Activated T-helper 9 cell treated with anti-CD3 and anti-CD28 coated beads, Interleukin-2, amount 50 U/mL, for 16 hours (primary cell): ENCODE results near the gene ARPC5.
"Not testable (repeated sequence)": the region's sequence is repeated elsewhere in the genome, so short reads cannot be mapped to it uniquely, and the experiment has no call there.

ENCODE experiments used
- DNase-seq: peaks from one replicate; pipeline ENCODE4 v3.0.0-alpha.2; 2020; ENCODE audit warnings: low read depth

The ARPC5 gene

DNA sequence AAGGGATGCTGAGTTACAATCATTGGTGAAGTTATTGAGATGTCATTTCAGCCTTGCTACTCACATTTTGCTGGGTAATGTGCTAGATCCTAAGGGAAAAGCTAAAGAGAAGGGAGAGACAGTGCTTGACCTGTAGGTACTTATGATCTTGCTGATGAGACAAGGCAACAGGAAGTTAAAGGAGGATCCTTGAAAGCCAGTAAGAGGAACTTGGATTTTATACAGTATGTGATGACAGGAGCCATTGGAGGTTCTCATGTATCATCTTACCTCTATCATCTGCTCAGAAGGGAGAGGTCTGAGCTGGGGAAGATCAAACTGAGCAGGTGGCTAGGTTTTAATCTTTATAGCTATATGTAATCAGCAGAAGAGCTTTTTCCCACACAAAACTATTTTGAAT, 11.2 kb upstream of the ARPC5 start:
- DNase-seq: no peak

DNA sequence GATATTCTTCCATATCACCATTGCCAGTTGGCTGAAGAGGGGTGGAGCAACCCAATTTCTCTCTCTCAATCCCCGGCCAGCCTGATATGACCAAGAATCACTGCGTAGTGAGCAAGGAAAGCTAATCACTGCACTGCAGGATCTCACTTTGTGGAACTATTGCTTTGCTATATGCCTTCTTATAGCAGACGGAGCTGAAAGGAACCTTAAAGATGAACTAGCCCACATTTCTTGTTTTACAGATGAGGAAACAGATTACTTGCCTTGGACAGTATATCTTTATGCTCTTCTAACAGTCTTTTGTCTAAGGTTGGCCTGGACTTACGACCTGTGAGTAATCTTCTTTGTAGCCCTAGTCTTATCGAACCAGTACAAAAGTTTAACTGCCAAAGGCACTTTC, 9.9 kb upstream of the ARPC5 start:
- DNase-seq: no peak

DNA sequence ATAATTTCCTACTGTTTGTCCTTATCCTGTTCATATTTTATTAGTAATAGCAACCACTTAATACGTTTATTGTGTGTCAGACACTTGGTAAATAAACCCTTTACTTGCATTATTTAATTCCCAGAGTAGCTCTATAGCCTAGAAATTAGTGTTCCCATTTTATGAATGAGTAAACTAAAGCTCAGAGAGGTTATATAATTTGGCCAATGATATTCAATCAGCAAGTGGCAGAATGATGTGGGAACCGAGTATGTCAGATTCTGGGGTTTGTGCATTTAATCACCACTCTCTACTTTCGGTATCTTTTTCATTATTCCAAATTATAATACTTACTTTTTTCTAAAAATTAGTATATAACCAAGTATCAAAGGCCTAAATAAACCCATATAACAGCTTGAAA, 6.6 kb upstream of the ARPC5 start:
- no peak for DNase-seq

DNA sequence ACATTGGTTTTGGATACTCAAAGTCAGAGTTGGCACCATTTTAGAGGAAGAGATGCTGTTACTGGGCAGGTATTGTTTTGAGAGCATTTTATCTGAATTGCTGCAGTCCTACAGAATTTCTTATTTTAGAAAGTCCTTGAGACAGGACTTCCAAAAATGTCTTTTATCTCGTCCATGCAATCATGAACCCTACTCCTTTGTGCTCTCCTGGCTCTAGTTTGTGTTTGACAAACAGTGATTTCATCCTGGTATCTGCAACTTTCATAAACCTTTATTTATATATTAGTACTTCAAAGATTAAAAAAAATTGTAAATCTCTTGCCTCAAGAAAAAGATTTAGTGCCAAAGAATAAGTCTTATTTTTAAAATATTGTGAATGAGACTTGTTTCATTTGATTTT, 4.6 kb upstream of the ARPC5 start:
- DNase-seq: no peak

DNA sequence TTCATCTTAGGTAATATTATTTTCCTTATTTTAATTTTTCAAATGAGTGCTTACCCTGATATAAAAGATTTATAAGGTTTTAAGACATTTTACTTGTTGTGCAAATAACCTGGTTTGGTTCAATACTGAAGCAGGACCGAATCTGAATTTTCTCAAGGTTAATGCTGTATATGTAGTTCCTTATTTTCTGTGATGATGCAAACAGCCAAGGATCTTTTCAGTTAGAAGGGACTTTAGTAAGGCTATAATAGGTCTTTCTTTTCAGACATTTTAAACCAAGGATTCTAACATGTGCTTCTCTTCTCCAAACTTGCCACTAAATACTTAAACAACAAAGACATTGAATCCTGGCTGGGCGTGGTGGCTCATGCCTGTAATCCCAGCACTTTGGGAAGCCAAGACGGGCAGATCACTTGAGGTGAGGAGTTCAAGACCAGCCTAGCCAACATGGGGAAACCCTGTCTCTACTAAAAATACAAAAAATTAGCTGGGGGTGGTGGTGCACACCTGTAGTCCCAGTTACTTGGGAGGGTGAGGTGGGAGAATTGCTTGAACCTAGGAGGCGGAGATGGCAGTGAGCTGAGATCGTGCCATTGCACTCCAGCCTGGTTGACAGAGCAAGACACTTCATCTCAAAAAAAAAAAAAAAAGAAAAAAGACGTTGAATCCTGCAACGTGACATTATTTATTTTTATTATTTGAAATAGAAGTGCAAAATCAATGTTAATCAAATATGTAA, 3.2 kb upstream of the ARPC5 start:
- no peak for DNase-seq

DNA sequence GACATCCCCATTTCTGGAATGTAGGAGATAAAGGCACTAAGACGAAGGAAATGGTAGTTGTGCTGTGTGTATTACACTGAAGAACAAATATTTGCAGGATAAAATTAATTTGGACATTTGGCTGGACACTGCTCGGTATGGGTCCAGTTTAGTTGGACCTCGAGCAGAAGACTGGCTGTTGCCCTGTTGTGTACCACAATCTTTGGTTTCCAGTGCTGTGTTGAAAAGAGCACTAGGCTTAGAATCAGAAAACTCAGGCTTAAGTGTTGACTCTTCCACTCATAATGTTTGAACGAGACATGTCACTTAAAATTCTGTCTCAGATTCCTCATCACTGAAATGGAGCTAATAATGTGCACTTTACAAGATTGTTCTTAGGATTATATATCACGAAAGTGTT, 1.2 kb upstream of the ARPC5 start:
- no peak for DNase-seq

DNA sequence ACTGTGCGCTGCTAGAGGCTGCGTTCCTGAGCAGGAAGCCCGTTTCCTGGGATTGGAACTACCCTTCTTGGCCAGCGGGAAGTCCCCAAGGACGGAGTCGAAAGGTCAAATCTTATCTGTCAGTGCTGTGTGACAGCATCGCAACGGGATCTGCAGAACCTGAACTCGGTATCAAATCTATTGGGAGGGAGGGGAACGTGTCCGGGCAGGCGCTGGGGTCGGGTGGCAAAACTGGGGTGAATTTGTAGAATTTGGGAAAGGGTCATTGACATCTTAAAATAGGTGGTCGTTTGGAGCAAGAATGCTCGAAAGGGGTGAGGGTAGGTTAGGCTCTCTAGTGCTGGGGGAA, 725 bp upstream of the ARPC5 start:
- DNase-seq: no peak

DNA sequence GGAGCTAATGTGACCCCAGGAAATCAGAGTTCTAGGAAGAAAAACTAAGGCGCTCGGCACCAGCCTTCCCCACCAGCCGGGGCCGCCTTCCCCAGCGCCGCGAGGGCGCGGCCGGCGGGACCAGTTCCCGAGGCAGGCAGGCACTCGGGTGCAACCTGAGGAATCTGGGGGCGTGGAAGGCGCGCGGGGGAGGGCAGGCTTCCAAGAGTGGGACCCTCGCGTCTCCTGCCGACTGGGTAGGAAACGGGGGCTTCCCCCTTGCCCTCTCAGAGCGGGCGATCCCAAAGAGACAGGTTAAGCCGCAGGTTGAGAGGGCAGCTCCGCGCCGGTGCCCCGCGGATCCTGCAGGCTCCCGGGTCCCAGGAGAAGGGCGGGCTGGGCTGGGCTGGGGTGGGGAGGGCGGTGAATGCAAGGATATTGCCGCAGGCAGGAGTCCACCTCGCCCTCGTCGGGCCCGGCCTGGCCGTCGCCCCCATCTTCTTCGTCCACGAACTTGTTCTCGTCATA, 431 bp downstream of the ARPC5 start:
- DNase-seq: peak; percentile 12

DNA sequence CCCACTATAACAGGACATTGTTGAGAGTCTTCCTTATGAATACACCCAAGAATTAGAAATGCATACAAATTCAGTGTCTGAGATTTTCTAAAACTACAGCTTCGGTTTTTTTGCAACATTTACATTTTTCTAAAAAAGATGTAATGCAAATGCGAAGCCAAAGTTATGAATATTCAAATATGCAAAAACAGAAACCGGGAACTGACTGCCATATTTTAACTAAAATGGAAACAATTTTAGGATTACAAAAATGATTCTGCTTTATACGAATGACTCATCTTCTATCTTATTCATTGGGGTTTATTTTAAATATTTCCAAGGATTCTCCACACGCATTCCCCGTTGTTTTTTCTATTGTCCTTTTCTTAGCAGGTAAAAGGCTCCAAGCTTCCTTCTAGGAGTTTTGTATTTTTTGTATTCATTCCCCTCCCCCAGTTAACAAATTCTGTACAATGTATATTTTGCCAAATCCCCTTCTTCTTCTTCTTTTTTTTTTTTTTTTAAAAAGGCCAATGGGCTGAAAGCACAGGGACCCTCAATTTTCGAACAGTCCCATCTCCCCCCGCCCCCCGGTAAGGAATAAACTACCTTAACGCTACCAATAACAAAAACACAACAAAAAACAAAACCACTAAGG, 1.0 kb downstream of the ARPC5 start:
- DNase-seq: no peak

DNA sequence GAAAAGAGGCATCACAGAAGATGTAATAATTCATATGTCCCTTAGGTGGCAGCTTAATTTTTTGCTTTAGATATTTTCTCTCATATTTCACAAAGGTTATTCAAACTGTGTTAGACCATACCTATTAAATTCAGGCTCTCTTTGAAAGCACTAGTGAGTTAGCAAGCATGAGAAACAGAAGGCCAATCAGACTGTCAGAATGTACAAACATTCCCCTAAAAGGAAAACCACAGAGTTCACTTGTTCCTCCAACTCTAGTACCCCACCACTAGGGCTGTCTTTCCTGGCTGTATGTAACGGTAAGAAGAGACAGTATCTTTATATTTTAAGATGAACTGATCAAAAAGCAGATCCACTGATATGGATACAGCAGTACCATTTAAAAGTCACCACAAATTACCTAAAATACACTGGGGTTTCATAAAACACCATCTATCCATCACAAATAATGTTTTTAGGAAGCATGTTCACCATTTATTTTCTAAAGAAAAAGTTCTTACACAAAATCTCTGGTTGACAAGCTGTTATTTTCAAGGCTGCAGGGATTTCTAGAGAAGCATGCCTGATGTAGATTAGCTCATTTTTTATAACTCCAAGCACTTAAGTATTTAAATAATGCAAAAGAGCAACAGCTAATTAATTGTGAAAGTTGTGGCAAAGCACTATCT, 1.8 kb downstream of the ARPC5 start:
- no peak for DNase-seq

DNA sequence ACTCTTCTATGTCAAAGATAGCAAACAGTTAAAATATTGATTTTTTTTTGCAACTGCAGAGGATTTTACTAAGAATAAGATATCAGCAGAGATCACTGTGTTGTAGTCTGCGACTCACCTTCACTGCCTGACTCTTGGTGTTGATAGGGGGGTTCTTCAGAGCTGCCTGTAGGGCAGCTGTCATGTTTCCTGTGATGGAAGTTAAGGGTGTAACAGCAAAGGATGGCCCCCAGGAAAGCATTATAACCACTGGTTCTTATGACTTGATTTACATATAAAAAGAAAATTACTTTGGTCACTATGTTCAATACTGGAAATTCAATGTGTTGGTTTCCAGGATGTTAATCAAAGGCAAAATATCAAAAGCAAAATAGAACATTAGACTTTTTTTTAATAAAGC, 2.6 kb downstream of the ARPC5 start:
- no peak for DNase-seq

DNA sequence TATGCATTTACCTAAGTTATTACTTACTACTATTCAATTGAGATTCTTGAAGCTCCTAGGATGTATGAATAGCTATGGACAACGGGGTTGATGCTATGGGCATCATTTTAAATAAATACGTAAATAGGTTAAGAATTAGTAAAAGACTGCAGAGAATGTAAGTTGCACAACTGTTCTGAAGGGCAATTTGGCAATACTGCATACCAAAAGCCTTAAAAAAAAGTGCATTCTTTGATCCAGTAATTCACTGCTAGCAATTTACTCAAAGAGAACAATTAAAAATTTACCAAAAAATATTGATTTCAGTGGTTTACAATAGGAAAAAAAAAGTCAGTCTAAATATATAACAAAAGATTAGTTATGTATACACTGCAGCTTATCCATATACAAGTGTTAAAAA, 3.5 kb downstream of the ARPC5 start:
- DNase-seq: no peak

DNA sequence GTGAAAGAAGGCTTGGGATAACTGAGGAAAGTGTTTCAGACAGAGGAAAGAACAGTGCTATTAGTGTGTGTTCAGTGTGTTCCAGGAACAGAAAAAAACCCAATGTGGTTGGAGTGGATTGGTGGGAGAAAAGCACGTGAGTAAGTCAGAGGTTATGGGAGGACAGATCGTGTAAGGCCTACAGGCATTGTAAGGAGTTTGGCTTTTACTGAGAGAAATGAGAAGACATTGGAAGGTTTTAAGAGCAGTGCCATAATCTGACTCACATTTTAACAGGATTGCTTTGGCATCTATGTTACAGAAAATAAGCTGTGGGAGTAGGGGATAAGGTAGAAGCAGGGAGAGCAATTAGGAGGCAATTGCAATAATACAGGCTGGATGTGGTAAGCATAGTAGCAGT, 4.8 kb downstream of the ARPC5 start:
- DNase-seq: no peak

DNA sequence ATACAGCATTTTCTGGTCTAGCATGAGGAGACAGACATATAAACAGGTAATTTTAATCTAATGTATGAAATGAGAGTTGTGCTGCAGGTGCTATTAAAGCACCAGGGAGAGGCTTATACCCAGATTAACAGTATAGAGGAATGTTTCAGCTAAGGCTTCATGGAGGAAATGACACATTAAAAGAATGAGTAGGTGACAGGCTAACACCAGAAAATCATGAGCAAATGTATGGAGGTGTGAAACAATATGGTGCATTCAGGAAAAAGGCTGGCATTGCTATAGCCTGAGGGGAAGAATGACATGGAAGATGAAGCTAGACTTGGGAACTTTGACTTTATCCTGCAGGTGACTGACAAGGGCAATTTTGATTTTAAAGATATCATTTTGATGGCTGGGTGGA, 7.0 kb downstream of the ARPC5 start:
- no peak for DNase-seq

DNA sequence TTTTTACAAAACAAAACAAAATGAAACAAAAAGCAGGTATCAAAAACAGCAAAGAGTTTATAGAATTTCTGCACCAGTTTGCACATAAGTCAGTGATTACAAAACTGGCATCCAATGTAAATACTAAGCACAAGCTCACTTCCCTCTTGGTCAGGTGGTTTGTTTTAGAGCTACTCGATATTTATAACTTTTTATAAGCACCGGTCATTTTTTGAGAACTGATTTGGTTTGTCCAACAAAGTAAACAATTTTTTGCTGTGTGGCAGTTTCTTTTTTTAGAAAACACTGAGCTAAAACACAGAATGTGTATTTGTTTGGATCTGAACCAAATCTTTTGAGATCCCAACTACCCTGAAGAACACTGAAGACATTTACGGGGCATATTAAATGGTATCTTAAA, 9.3 kb downstream of the ARPC5 start:
- DNase-seq: not testable (repeated sequence)

DNA sequence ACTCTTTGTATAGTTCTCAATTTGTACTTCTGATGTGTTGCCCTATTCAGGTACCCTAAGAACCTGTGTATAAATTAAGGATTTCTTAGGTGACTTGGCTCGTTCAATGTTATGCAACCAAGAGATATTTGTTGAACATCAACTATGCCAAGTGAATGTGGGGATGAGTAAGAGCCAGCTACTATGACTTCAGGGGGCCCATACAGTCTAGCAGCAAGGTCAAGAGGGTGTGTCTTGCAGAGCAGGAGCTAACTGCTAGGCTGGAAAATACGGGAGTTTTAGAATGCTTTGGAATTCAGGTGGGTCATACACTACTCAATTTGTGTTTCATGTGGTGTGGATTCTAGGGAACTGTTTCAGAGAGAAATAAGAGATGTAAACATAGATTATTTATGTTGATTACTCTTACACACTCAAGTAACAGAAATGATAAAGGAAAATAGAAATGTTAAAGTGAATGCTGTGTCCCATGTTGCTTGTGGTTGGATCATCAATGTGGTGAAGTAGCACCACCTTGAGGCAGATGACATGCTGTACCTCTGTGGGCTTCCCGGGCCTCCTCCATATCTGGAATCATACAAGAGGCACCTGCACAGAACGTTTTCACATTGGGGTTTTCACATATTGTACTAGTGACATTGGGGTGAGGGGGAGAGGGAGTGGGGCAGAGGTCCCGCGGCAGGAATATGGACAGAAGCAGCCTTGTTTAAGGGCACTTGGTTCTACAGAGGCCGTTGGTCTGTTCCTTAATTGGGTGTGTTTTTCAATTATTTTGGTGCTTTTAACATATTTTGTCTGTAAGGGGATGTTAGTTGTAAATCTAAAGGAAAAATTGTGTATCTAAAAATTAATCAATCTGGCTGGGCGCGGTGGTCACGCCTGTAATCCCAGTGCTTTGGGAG, 12.4 kb downstream of the ARPC5 start:
- no peak for DNase-seq

DNA sequence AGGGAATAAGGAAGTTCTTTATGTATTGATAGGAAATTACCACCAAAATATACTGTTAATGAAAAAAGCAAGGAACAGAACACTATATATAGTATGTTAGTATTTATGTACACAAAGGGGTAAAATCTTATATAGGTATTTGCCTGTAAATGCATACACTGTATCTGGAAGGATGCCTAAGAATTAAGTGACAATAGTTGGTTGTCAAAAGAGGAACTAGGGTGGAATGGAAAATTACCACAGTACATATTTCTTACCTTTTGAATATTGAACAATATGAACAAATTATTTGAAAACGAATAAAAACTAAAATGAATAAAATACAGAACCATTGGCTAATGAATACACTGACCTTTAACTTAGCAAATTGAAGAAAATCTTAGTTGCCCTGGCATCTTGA, 13.6 kb downstream of the ARPC5 start:
- no peak for DNase-seq

DNA sequence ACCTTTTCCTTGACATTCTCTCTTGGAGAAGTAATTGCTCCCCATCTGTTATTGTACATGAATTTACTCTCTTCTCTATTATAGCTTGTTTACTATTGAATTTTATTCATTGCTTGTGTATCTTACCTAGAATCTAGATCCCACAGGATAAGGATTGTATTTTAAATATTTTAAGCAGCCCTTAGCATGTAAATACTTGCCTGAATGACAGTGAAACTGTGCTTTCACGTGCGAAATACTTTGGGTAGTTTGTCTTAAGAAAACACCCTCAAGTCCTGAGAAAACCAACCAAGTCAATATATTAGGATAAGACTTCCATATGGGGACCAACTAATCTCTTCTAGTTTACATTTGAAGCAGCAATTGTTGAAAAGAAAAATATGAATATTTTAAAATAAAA, 15.3 kb downstream of the ARPC5 start:
- DNase-seq: no peak

DNA sequence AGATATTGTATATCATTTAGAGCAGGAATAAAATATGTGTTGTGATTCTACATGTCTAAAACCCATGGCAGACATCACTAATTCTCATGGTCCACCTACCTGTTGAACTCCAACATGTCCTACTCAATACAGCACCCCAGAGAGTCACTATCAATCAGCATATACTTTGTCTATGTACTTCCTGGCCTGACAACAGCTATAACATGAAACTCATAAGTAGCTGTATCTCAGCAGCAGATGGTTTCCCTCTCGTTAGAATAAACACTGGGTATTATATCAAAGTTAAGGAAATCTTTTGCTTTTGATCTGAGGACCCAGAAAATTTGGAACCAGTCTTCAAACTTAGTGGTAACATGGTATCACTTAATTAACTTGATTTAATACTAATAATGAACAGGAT, 15.8 kb downstream of the ARPC5 start:
- no peak for DNase-seq

DNA sequence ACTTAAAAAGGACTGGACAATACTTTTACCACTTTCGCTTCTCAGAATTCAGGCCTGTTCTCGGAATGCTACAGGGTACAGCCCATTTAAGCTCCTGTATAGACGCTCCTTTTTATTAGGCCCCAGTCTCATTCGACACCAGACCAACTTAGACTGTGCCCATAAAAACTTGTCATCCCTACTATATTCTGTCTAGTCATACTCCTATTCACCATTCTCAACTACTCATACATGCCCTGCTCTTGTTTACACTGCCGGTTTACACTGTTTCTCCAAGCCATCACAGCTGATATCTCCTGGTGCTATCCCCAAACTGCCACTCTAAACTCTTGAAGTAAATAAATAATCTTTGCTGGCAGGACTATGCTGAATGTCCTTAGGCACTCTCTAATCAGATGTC, 17.4 kb downstream of the ARPC5 start:
- DNase-seq: not testable (repeated sequence)

DNA sequence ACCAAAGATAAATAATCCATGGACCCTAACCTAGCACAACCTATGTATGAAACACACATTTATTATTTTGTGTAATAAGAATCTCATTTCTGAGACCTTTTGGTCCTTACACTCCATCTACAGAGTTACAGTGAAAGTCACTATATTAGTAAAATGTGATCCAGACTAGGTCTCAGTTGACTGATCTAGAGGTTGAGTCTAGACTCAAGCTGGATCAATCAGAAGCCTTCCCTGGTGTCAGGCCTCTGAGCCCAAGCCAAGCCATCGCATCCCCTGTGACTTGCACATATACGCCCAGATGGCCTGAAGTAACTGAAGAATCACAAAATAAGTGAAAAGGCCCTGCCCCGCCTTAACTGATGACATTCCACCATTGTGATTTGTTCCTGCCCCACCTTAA, 22.6 kb downstream of the ARPC5 start:
- DNase-seq: not testable (repeated sequence)

DNA sequence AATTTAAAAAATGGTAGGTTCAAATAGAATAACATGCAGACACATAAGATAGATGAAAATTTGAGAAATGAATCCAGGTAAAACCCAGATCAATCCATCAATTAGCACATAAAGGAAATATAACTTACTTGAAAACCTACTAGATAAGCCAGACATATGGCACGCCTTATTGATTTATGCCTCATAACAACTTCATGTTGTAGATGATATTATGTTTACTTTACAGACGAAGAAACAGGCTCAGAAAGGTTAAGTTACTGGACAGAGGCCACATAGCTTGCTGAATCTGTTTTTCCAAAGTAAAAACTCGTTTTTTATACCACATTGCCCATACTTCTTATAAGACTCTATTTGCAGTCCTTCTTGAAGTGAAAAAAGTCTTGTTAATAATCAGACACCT, 23.2 kb downstream of the ARPC5 start:
- DNase-seq: no peak
